ENCODE measurements around the gene TBC1D22A. TPM values are rescaled to one million over a fixed set of nuclear protein-coding genes. Genes with fewer than 3 reads are reported as not detected.

TBC1D22A gene
- total RNA-seq, 4 donors from 2014 or later: 15.6 to 21.7 (median 20.5) TPM

DNA sequence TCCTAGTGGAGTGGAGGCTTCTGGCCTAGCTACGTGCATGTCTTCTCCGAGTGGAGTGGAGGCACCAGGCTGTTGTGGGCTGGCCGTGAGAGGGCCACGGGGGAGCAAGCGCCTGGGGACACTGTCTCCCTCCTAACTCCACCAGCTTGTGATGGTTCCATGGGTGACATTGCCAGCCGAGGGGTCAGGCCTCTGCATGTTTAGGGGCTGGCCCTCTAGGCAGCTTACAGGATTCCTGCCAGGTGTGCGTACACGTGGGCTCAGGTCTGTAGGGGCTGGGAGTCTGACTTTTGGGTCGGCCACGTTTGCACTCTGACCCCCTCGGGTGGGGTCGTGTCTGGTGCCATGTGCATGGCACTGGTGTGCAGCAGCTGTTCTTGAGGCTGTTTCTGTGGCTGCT lies 31.6 kb downstream of the TBC1D22A start:
- H3K9me3 ChIP-seq: no peaks in the 10 kb centered on the region
- intact Hi-C loops (cut with DNase I): no loop called here
- WGBS, 2 donors: 87% methylated on average over 5 of the region's 12 CpGs; no CpG with 5 or more reads in 1 of the 2 donors
- no peak overlapping the region for H3K4me3 ChIP-seq
- no peak for DNase-seq
- H3K36me3 ChIP-seq: peaks cover 17 to 69% (median 19%) of the 10 kb centered on the region in 3 donors
- TF ChIP-seq, protein P1, sequence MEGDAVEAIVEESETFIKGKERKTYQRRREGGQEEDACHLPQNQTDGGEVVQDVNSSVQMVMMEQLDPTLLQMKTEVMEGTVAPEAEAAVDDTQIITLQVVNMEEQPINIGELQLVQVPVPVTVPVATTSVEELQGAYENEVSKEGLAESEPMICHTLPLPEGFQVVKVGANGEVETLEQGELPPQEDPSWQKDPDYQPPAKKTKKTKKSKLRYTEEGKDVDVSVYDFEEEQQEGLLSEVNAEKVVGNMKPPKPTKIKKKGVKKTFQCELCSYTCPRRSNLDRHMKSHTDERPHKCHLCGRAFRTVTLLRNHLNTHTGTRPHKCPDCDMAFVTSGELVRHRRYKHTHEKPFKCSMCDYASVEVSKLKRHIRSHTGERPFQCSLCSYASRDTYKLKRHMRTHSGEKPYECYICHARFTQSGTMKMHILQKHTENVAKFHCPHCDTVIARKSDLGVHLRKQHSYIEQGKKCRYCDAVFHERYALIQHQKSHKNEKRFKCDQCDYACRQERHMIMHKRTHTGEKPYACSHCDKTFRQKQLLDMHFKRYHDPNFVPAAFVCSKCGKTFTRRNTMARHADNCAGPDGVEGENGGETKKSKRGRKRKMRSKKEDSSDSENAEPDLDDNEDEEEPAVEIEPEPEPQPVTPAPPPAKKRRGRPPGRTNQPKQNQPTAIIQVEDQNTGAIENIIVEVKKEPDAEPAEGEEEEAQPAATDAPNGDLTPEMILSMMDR (IDR thresholded peaks at IDR 0.05): no peak
- TF ChIP-seq POLR2A (IDR thresholded peaks at IDR 0.05): no peak
- H3K4me1 ChIP-seq: peaks cover 15 to 61% (median 25%) of the 10 kb centered on the region in 3 donors
- no peaks in the 10 kb centered on the region for H3K27me3 ChIP-seq
- no peak overlapping the region for H3K27ac ChIP-seq

DNA sequence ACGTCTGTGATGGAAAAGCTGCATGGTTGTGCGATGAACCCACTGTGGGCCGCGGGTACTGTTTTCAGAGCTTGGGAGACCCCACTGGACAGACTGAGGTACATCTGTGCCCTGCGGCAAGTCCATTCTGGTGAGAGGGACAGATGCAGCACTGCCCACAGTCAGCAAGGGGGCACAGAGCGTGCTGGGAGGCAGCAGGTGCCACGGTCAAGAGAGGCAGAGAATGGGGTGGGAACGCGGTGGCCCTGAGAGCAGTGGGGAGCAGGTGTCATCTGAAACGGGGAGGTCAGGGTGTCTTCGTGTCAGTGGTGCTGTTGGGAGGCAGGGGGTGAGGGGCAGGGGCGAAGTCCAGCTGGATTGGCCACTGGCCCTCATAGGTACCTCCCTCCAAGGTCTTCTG lies 32.0 kb downstream of the TBC1D22A start:
- TF ChIP-seq, protein P1 (IDR thresholded peaks at IDR 0.05): no peak
- no peak for TF ChIP-seq POLR2A (IDR thresholded peaks at IDR 0.05)
- Histone ChIP-seq H3K27ac (no peak overlapping the region), H3K9me3 (no peaks in the 10 kb centered on the region), H3K4me1 (peaks cover 15 to 62% (median 25%) of the 10 kb centered on the region in 3 donors), H3K27me3 (no peaks in the 10 kb centered on the region), H3K4me3 (no peak overlapping the region), H3K36me3 (peaks cover 17 to 73% (median 19%) of the 10 kb centered on the region in 3 donors)
- DNase-seq: no peak
- WGBS, 2 donors: 87 to 93% methylated on average over 7 to 10 of the region's 12 CpGs
- intact Hi-C loops (cut with DNase I): no loop called here

DNA sequence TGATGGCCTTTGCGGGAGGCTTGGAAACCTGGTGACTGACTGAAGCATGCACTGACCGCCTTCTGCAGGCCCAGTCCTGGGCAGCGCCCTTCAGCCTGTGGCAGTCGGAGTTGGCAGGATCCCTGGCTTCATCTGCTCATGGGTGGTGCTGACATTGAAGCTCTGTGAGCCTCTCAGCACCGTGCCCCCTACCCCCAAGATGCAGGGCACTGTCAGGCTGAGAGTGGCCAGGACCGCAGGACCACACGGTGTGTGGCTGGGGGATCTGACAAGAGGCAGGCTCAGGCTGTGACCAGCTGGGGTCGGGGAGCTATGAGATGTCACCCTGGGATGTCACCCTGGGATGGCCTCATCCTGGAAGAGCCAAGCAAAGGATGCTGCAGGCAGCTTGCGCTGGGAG lies 32.7 kb downstream of the TBC1D22A start:
- H3K27ac ChIP-seq: no peak overlapping the region
- intact Hi-C loops (cut with DNase I): no loop called here
- peaks cover 15 to 58% (median 25%) of the 10 kb centered on the region in 3 donors for H3K4me1 ChIP-seq
- 93 to 100% methylated on average over 1 to 6 of the region's 9 CpGs for WGBS, 2 donors
- TF ChIP-seq, protein P1 (IDR thresholded peaks at IDR 0.05): no peak
- no peak for TF ChIP-seq POLR2A (IDR thresholded peaks at IDR 0.05)
- H3K27me3 ChIP-seq: no peaks in the 10 kb centered on the region
- peaks cover 17 to 80% (median 25%) of the 10 kb centered on the region in 3 donors for H3K36me3 ChIP-seq
- no peak for DNase-seq
- H3K4me3 ChIP-seq: no peak overlapping the region
- H3K9me3 ChIP-seq: no peaks in the 10 kb centered on the region

DNA sequence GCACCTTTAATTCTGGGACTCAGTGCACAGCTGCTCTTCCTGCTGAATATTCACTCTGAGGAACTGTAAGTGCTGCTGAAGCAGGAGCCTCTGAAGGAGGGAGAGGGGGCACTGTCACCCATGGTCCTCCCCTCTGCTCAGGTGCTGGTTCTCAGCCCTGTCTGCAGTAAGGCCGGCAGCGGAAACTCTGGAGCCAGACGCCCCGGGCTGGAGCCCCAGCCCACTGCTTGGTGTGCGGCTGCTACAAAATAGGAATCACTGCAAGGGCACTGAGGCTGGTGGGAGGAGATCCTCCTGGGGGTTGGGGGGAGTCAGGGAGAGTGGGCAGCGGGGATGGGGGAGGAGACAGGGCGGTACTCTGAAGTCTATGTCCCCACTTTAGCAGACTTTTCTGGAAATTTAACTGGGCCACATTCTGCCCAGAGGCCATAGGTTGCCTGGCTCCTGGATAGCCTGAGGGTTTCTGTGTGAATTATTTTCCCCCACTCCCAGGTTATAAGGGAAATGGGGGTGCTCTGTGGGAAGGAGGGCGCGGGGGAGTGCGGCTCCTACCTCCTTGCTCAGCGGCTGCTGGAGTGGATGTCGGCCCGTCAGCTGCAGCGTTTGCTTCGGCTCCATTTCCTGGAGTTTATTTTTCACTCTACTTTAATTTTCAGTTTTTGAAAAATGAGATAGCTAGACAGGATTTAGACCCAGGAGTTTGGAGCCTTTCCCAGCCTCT lies 33.6 kb downstream of the TBC1D22A start:
- H3K4me1 ChIP-seq: peaks cover 15 to 49% (median 23%) of the 10 kb centered on the region in 3 donors
- H3K27me3 ChIP-seq: no peaks in the 10 kb centered on the region
- no peak for DNase-seq
- H3K36me3 ChIP-seq: peaks cover 17 to 89% (median 29%) of the 10 kb centered on the region in 3 donors
- no peak overlapping the region for H3K4me3 ChIP-seq
- intact Hi-C loops (cut with DNase I): no loop called here
- no peak for TF ChIP-seq POLR2A (IDR thresholded peaks at IDR 0.05)
- TF ChIP-seq, protein P1 (IDR thresholded peaks at IDR 0.05): no peak
- no peak overlapping the region for H3K27ac ChIP-seq
- H3K9me3 ChIP-seq: no peaks in the 10 kb centered on the region
- WGBS, 2 donors: 79 to 98% methylated on average over 9 of the region's 15 CpGs

DNA sequence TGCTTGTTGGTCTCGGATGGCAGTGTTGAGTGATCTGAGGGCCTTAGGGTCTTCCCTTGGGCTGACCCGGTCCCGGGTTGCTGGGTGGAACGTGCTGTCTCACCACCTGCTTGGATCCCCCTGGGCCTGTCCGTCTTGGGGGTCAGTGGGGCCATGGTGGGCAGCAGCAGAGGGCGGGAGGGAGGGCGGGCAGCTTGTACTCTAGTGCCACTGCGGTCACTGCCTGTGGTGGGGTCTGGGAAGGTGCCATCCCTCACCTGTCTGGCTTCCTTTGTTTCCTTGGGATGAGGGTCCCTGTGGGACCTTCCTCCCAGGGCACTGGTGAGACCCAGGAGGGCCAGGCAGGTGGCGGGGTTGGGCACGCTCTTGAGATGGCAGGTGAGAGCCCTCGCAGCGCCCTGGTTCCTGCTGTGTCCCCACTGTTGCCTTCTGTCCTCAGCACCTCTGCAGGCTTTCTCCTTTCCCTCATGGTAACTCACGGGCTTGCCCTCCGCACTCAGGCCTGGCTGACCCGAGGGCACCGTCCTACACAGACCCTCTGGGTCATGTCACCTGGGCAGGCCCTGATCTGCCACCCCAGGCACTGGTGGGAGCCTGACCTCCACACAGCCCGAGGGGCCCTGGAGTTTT lies 34.2 kb downstream of the TBC1D22A start:
- DNase-seq: no peak
- intact Hi-C loops (cut with DNase I): no loop called here

More for the DNA sequence above, 34.2 kb downstream of the TBC1D22A start:
- Histone ChIP-seq H3K4me1 (peaks cover 14 to 42% (median 17%) of the 10 kb centered on the region in 3 donors), H3K9me3 (no peaks in the 10 kb centered on the region), H3K36me3 (peaks cover 17 to 95% (median 29%) of the 10 kb centered on the region in 3 donors), H3K27me3 (no peaks in the 10 kb centered on the region), H3K4me3 (no peak overlapping the region), H3K27ac (no peak overlapping the region)
- TF ChIP-seq POLR2A (IDR thresholded peaks at IDR 0.05): no peak
- TF ChIP-seq, protein P1 (IDR thresholded peaks at IDR 0.05): no peak
- 82 to 84% methylated on average over 8 to 9 of the region's 17 CpGs for WGBS, 2 donors
